Keratinocyte (primary cell): ENCODE results near the gene NOSIP. TPM values are rescaled to one million over a fixed set of nuclear protein-coding genes. Genes with fewer than 3 reads are reported as not detected.

Experiments
- DNase-seq: peaks from one replicate; pipeline ENCODE4 v3.0.0-alpha.2; 2011; ENCODE audit warnings: low read depth, missing footprints, low spot score
- FAIRE-seq: peaks from 2 replicates; lab custom pipeline; 2011; peaks lifted over from hg19 to GRCh38; lab: Jason Lieb, UNC
- H2AFZ ChIP-seq: 2 replicates; pipeline ENCODE4 v1.6.0; 2012; ENCODE audit warnings: low read length, control low read depth, inconsistent platforms; ENCODE audit not compliant: control insufficient read depth
- H3K27ac ChIP-seq: 2 replicates; pipeline ENCODE4 v1.5.1; 2011; ENCODE audit warnings: low read length; ENCODE audit not compliant: control insufficient read depth, insufficient read depth
- H3K27me3 ChIP-seq: 3 replicates; pipeline ENCODE4 v1.6.0; 2011; ENCODE audit warnings: low read length; ENCODE audit not compliant: control insufficient read depth, insufficient read depth; ENCODE audit errors: extremely low read depth
- H3K36me3 ChIP-seq, 2 experiments: 2 replicates in 1 of 2; 3 replicates in 1 of 2; pipeline ENCODE4 v1.5.1; 2011; ENCODE audit warnings: low read length in 2 of 2, mild to moderate bottlenecking in 1 of 2; ENCODE audit not compliant: control insufficient read depth in 2 of 2, insufficient read depth in 2 of 2; ENCODE audit errors: extremely low read depth in 1 of 2
- H3K4me1 ChIP-seq: 3 replicates; pipeline ENCODE4 v1.5.1; 2011; ENCODE audit warnings: low read length; ENCODE audit not compliant: control insufficient read depth, insufficient read depth; ENCODE audit errors: extremely low read depth
- H3K4me2 ChIP-seq: 3 replicates; pipeline ENCODE4 v1.6.0; 2011; ENCODE audit warnings: low read depth, low read length; ENCODE audit not compliant: control insufficient read depth, insufficient read depth; ENCODE audit errors: extremely low read depth
- H3K4me3 ChIP-seq, 3 experiments: fragments of 200-600 bp in 1 of 3; sonication (generic) in 1 of 3; 2 replicates in 2 of 3; 3 replicates in 1 of 3; pipeline ENCODE4 v1.5.1; 2011 to 2016; ENCODE audit warnings: low read length in 3 of 3, mild to moderate bottlenecking in 3 of 3, control low read depth in 2 of 3, inconsistent platforms in 1 of 3, low read depth in 1 of 3, mixed read lengths in 1 of 3, mixed run types in 1 of 3, moderate library complexity in 1 of 3; ENCODE audit not compliant: control insufficient read depth in 2 of 3, insufficient read depth in 2 of 3; ENCODE audit errors: extremely low read depth in 1 of 3
- H3K79me2 ChIP-seq: 2 replicates; pipeline ENCODE4 v1.6.0; 2012; ENCODE audit warnings: low read length; ENCODE audit not compliant: control insufficient read depth, insufficient read depth
- H3K9ac ChIP-seq: 3 replicates; pipeline ENCODE4 v1.6.0; 2011; ENCODE audit warnings: low read length; ENCODE audit not compliant: control insufficient read depth, insufficient read depth; ENCODE audit errors: extremely low read depth
- H3K9me1 ChIP-seq: 3 replicates; pipeline ENCODE4 v1.6.0; 2011; ENCODE audit warnings: low read length; ENCODE audit not compliant: control insufficient read depth, insufficient read depth; ENCODE audit errors: extremely low read depth
- H3K9me3 ChIP-seq: 2 replicates; pipeline ENCODE4 v1.5.1; 2012; ENCODE audit warnings: low read depth, low read length; ENCODE audit not compliant: control insufficient read depth
- H4K20me1 ChIP-seq: 3 replicates; pipeline ENCODE4 v1.6.0; 2011; ENCODE audit warnings: low read length; ENCODE audit not compliant: control insufficient read depth, insufficient read depth; ENCODE audit errors: extremely low read depth
- EZH2 ChIP-seq: IDR thresholded peaks from one replicate; pipeline ENCODE4 v1.6.1; 2012; ENCODE audit warnings: inconsistent platforms, mild to moderate bottlenecking, low read length, moderate library complexity
- dilution Hi-C: fragments of 300-500 bp; cut with MboI; formaldehyde crosslinking; loops from one replicate; pipeline ENCODE4 v1.7.0; 2020; ENCODE audit warnings: low sequenced_read_pairs; ENCODE audit not compliant: extremely low pct_ligation_motif_present
- polyA plus RNA-seq, 5 experiments: library from polyadenylated mRNA; depleted of rRNA in 3 of 5; stranded (reverse) in 3 of 5; stranded (forward) in 1 of 5; unstranded in 1 of 5; fragments of >200 nt; gene quantifications; 1 replicate in 1 of 5; 2 replicates in 3 of 5; 3 replicates in 1 of 5; pipeline versions ENCODE4 v1.2.1 to v1.2.3, GENCODE V29; 2011 to 2012; ENCODE audit warnings: missing spikeins in 2 of 5, low read depth in 1 of 5, low replicate concordance in 1 of 5
- TF ChIP-seq, protein P1 (sequence below), 3 experiments: IDR thresholded peaks in 1 of 3; conservative IDR thresholded peaks in 1 of 3; optimal IDR thresholded peaks in 1 of 3; 2 replicates in 2 of 3; 3 replicates in 1 of 3; pipeline versions ENCODE3 to v1.5.1; 2011; ENCODE audit warnings: low read length in 3 of 3, mild to moderate bottlenecking in 3 of 3, moderate library complexity in 2 of 3, control low read depth in 1 of 3, inconsistent platforms in 1 of 3; ENCODE audit not compliant: insufficient read depth in 2 of 3; ENCODE audit errors: extremely low read depth in 1 of 3

Gene NOSIP
- polyA plus RNA-seq, 1 donor (not counting 4 experiments of a cell fraction or from before 2014, with no cell fraction given), result 36.6 TPM

DNA sequence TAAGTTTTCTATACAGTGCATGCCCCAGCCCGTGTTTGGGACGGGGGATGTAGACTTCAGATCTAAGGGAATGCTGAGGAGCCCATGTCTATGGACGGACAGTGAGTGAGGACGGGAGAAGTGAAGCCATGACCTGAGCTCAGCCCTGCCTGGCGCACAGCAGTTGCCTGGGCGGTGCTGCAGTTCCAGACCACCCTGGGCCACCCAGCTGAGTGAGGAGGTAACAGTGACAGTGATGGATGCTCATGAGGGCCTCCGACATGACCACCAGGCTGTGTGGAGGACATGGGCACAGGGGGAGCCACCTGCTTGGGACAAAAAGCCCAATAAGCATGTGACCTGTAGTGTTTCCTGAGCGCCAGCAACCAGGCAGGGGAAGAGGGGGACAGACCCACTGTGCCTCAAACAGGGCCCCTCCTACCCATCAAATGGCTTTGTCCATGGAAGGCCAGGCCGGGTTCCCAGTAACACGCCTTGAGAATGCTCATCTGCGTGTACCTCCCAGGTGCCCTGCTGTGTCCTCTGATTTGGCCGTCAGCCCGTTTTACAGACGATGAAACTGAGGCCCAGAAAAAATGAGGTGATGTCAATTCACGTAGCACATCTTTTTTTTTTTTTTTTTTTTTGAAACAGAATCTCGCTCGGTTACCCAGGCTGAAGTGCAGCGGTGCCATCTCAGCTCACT, 22.6 kb downstream of the NOSIP start:
- TF ChIP-seq EZH2, result no peak
- TF ChIP-seq, protein P1, sequence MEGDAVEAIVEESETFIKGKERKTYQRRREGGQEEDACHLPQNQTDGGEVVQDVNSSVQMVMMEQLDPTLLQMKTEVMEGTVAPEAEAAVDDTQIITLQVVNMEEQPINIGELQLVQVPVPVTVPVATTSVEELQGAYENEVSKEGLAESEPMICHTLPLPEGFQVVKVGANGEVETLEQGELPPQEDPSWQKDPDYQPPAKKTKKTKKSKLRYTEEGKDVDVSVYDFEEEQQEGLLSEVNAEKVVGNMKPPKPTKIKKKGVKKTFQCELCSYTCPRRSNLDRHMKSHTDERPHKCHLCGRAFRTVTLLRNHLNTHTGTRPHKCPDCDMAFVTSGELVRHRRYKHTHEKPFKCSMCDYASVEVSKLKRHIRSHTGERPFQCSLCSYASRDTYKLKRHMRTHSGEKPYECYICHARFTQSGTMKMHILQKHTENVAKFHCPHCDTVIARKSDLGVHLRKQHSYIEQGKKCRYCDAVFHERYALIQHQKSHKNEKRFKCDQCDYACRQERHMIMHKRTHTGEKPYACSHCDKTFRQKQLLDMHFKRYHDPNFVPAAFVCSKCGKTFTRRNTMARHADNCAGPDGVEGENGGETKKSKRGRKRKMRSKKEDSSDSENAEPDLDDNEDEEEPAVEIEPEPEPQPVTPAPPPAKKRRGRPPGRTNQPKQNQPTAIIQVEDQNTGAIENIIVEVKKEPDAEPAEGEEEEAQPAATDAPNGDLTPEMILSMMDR (optimal IDR thresholded peaks at IDR 0.05 in 1 of 3, IDR thresholded peaks at IDR 0.05 in 1 of 3, conservative IDR thresholded peaks at IDR 0.05 in 1 of 3; ENCODE audit: extremely low read depth in 1 of 3, insufficient read depth in 2 of 3, low read length in 3 of 3), result no peak
- Histone ChIP-seq H2AFZ (no peak overlapping the region), H3K9ac (no peak overlapping the region), H3K9me3 (no peaks in the 10 kb centered on the region), H3K9me1 (no peaks in the 10 kb centered on the region), H3K4me2 (no peak overlapping the region), H4K20me1 (no peaks in the 10 kb centered on the region), H3K4me1 (peaks cover 15% of the 10 kb centered on the region), H3K4me3 (no peak overlapping the region), H3K27me3 (no peaks in the 10 kb centered on the region), H3K79me2 (no peaks in the 10 kb centered on the region), H3K27ac (no peak overlapping the region), H3K36me3 (peaks cover 25 to 26% of the 10 kb centered on the region in 2 experiments)
- dilution Hi-C loops, result no loop called here
- FAIRE-seq (no peak), DNase-seq (no peak)

DNA sequence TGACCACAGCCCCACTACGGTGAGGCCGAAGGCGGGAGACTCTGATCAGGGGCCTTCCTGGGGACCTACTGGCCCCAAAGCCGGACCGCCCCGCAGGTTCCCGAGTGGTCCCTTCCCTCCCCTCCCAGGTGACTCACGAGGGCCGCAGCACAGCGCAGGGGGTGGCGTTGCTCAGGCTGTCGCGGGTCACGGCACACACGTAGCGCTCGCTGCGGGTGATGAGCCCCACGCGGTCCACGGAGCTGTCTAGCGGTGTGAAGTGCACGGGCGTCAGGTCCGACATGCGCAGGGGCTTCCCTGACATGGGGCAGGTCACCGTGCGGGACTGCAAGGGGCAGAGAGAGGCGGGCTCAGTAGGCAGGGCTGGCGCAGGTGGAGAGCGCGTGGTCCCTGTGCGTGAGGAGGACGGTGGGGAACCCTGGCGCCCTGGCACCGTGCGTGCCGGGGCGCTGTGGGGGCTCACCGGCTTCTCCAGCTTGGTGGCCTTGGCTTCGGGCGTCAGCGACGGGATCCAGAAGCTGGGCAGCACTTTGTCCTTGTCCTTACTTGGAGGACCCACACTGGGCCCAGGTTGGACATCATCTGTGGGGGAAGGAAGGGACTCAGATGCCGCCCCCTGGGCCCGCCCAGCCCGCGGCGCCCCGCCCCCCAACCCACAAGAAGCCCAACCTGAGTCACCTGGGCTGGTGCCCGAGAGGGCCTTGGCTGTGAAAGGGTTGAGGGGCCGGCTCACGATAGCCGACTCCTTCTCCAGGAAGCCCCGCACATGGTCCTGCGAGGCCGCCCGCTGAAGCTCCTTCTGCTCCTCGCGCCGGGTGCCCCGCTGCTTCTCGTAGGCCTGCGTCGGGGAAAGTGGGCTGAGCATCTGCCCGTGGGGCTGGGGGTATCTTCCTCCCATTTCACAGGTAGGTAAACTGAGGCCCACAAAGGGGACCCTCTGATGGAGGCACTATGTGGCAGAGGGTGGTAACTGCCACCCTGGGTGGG, 23.7 kb downstream of the NOSIP start:
- TF ChIP-seq EZH2, result no peak
- TF ChIP-seq, protein P1 (optimal IDR thresholded peaks at IDR 0.05 in 1 of 3, IDR thresholded peaks at IDR 0.05 in 1 of 3, conservative IDR thresholded peaks at IDR 0.05 in 1 of 3; ENCODE audit: extremely low read depth in 1 of 3, insufficient read depth in 2 of 3, low read length in 3 of 3), result no peak
- no peak overlapping the region for H2AFZ ChIP-seq
- dilution Hi-C loops, result no loop called here

More for the DNA sequence above, 23.7 kb downstream of the NOSIP start:
- peaks cover 25 to 26% of the 10 kb centered on the region in 2 experiments for H3K36me3 ChIP-seq
- H3K4me3 ChIP-seq, result no peak overlapping the region
- no peaks in the 10 kb centered on the region for H3K9me3 ChIP-seq
- H3K4me1 ChIP-seq, result peaks cover 15% of the 10 kb centered on the region
- no peaks in the 10 kb centered on the region for H3K9me1 ChIP-seq
- H3K27ac ChIP-seq, result no peak overlapping the region
- H3K79me2 ChIP-seq, result no peaks in the 10 kb centered on the region
- DNase-seq, result no peak
- no peaks in the 10 kb centered on the region for H3K27me3 ChIP-seq
- no peak for FAIRE-seq
- no peak overlapping the region for H3K4me2 ChIP-seq
- no peaks in the 10 kb centered on the region for H4K20me1 ChIP-seq
- no peak overlapping the region for H3K9ac ChIP-seq
